Measurements from ENCODE around the gene TBC1D22A.

DNA sequence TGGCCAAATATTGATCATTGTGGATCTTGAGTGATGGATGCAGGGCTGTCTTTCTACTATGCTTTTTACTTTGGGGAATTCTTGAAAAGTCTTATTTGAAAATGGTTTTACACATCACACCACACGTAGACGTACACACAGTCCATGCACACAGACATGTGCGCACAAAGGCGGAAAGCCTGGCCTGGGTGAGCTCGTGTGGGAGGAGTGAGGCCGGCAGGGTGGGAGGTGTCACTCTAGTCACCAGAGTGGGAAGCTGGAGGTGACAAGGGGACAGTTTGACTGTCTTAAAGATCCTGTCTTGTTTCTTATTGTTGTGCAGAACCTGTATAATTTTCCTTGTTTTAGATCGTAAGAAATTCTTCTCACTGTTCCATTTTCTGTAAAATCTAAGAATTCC, 326.9 kb downstream of the TBC1D22A start:
- TF ChIP-seq POLR2A (IDR thresholded peaks at IDR 0.05; ENCODE audit: low read depth, low read length): no peak
- TF ChIP-seq, protein P1, sequence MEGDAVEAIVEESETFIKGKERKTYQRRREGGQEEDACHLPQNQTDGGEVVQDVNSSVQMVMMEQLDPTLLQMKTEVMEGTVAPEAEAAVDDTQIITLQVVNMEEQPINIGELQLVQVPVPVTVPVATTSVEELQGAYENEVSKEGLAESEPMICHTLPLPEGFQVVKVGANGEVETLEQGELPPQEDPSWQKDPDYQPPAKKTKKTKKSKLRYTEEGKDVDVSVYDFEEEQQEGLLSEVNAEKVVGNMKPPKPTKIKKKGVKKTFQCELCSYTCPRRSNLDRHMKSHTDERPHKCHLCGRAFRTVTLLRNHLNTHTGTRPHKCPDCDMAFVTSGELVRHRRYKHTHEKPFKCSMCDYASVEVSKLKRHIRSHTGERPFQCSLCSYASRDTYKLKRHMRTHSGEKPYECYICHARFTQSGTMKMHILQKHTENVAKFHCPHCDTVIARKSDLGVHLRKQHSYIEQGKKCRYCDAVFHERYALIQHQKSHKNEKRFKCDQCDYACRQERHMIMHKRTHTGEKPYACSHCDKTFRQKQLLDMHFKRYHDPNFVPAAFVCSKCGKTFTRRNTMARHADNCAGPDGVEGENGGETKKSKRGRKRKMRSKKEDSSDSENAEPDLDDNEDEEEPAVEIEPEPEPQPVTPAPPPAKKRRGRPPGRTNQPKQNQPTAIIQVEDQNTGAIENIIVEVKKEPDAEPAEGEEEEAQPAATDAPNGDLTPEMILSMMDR (IDR thresholded peaks at IDR 0.05; ENCODE audit: extremely low read depth in 1 of 2, insufficient read depth in 1 of 2, low read depth in 1 of 2, low read length in 2 of 2): no peak
- no peak for TF ChIP-seq MYC (IDR thresholded peaks at IDR 0.05; ENCODE audit: low read depth, low read length)
- no peak for TF ChIP-seq POLR2AphosphoS5 (IDR thresholded peaks at IDR 0.05; ENCODE audit: insufficient read depth, low read depth, low read length)
- TF ChIP-seq, protein P2, sequence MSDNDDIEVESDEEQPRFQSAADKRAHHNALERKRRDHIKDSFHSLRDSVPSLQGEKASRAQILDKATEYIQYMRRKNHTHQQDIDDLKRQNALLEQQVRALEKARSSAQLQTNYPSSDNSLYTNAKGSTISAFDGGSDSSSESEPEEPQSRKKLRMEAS (IDR thresholded peaks at IDR 0.05; ENCODE audit: insufficient read depth, insufficient read length): no peak
- no peak for TF ChIP-seq JUN (IDR thresholded peaks at IDR 0.05; ENCODE audit: borderline replicate concordance, insufficient read depth, insufficient read length, low read depth)
- no peak for TF ChIP-seq EZH2 (IDR thresholded peaks at IDR 0.05; ENCODE audit: borderline replicate concordance, low read depth, low read length, severe bottlenecking)
- TF ChIP-seq GATA2 (IDR thresholded peaks at IDR 0.05; ENCODE audit: insufficient read depth, insufficient read length, low read depth, low read length): no peak
- TF ChIP-seq FOS (IDR thresholded peaks at IDR 0.05; ENCODE audit: borderline replicate concordance, insufficient read depth, low read length): no peak
